Liver (tissue), 9 donors: Measurements from ENCODE around the gene PRDM5. TPM values are rescaled to one million over a fixed set of nuclear protein-coding genes. Genes with fewer than 3 reads are reported as not detected.

Experiments used
- DNase-seq: peaks from one replicate; pipeline ENCODE4 v3.0.0-alpha.2; 2017; ENCODE audit warnings: low spot score
- H3K27ac ChIP-seq, 2 donors: one replicate each; pipeline ENCODE4 v1.7.0; 2013; ENCODE audit warnings: inconsistent platforms in 2 of 2, low read length in 2 of 2, control low read depth in 1 of 2, low read depth in 1 of 2, mild to moderate bottlenecking in 1 of 2
- H3K27me3 ChIP-seq, 4 donors: one replicate each; pipeline versions ENCODE4 v1.6.1 to v1.7.0; 2013; ENCODE audit warnings: low read length in 3 of 4, inconsistent platforms in 1 of 4, mild to moderate bottlenecking in 1 of 4, moderate library complexity in 1 of 4; ENCODE audit not compliant: control insufficient read depth in 4 of 4, insufficient read depth in 4 of 4
- H3K36me3 ChIP-seq, 4 donors: one replicate each; pipeline versions ENCODE4 v1.6.1 to v1.7.0; 2013; ENCODE audit warnings: low read length in 3 of 4, mild to moderate bottlenecking in 3 of 4, low read depth in 1 of 4, moderate library complexity in 1 of 4; ENCODE audit not compliant: control insufficient read depth in 4 of 4, insufficient read depth in 3 of 4
- H3K4me1 ChIP-seq, 4 donors: one replicate each; pipeline versions ENCODE4 v1.6.1 to v1.7.0; 2013; ENCODE audit warnings: low read length in 3 of 4, mild to moderate bottlenecking in 3 of 4, moderate library complexity in 1 of 4; ENCODE audit not compliant: control insufficient read depth in 4 of 4, insufficient read depth in 4 of 4
- H3K4me3 ChIP-seq, 3 donors: one replicate each; pipeline versions ENCODE4 v1.6.1 to v1.7.0; 2013; ENCODE audit warnings: low read length in 3 of 3, control low read depth in 1 of 3, low read depth in 1 of 3, mild to moderate bottlenecking in 1 of 3
- H3K9ac ChIP-seq, 2 donors: one replicate each; pipeline ENCODE4 v1.7.0; 2013; ENCODE audit warnings: low read length in 2 of 2, mild to moderate bottlenecking in 2 of 2, moderate library complexity in 2 of 2, control low read depth in 1 of 2, low read depth in 1 of 2
- H3K9me3 ChIP-seq, 4 donors: one replicate each; pipeline versions ENCODE4 v1.6.1 to v1.7.0; 2013; ENCODE audit warnings: low read length in 3 of 4; ENCODE audit not compliant: control insufficient read depth in 4 of 4
- ATF3 ChIP-seq: IDR thresholded peaks from 2 replicates; pipeline ENCODE4 v1.6.1; 2016; ENCODE audit warnings: antibody characterized with exemption
- CTCF ChIP-seq: fragments of 150-350 bp; IDR thresholded peaks from 2 replicates; pipeline ENCODE4 v1.5.1; 2017; ENCODE audit warnings: improper control_type of control experiment, low read depth, low read length; ENCODE audit not compliant: missing input control
- EGR1 ChIP-seq, 2 donors: IDR thresholded peaks; 2 replicates each; pipeline ENCODE4 v1.6.1; 2016 to 2018; ENCODE audit warnings: antibody characterized with exemption in 2 of 2, low read depth in 2 of 2
- FOXA1 ChIP-seq: IDR thresholded peaks from 2 replicates; pipeline ENCODE4 v1.6.1; 2016; ENCODE audit warnings: antibody characterized with exemption
- FOXA2 ChIP-seq: IDR thresholded peaks from 2 replicates; pipeline ENCODE4 v1.6.1; 2016; ENCODE audit warnings: antibody characterized with exemption
- GABPA ChIP-seq, 2 donors: IDR thresholded peaks in 1 of 2; conservative IDR thresholded peaks in 1 of 2; 2 replicates each; pipeline ENCODE4 v1.6.1; 2016; ENCODE audit warnings: antibody characterized with exemption in 2 of 2, mild to moderate bottlenecking in 1 of 2, moderate library complexity in 1 of 2
- HNF4A ChIP-seq, 2 donors: conservative IDR thresholded peaks; 2 replicates each; pipeline ENCODE4 v1.6.1; 2016; ENCODE audit warnings: antibody characterized with exemption in 2 of 2, mild to moderate bottlenecking in 2 of 2
- HNF4G ChIP-seq: IDR thresholded peaks from 2 replicates; pipeline ENCODE4 v1.6.1; 2016; ENCODE audit warnings: antibody characterized with exemption
- JUND ChIP-seq, 2 donors: IDR thresholded peaks; 2 replicates each; pipeline ENCODE4 v1.6.1; 2016; ENCODE audit warnings: antibody characterized with exemption in 2 of 2
- MAX ChIP-seq: IDR thresholded peaks from 2 replicates; pipeline ENCODE4 v1.6.1; 2016; ENCODE audit warnings: antibody characterized with exemption
- RAD21 ChIP-seq, 2 donors: IDR thresholded peaks; 2 replicates each; pipeline ENCODE4 v1.6.1; 2016; ENCODE audit warnings: antibody characterized with exemption in 2 of 2, mild to moderate bottlenecking in 2 of 2
- REST ChIP-seq: IDR thresholded peaks from 2 replicates; pipeline ENCODE4 v1.6.1; 2016; ENCODE audit warnings: antibody characterized with exemption, mild to moderate bottlenecking
- RXRA ChIP-seq, 2 donors: IDR thresholded peaks; 2 replicates each; pipeline ENCODE4 v1.6.1; 2017 to 2018; ENCODE audit warnings: antibody characterized with exemption in 2 of 2, mild to moderate bottlenecking in 1 of 2
- SP1 ChIP-seq: IDR thresholded peaks from 2 replicates; pipeline ENCODE4 v1.6.1; 2018; ENCODE audit warnings: antibody characterized with exemption, mild to moderate bottlenecking
- TAF1 ChIP-seq: conservative IDR thresholded peaks from 2 replicates; pipeline ENCODE4 v1.6.1; 2016; ENCODE audit warnings: antibody characterized with exemption, mild to moderate bottlenecking
- YY1 ChIP-seq: IDR thresholded peaks from 2 replicates; pipeline ENCODE4 v1.6.1; 2016; ENCODE audit warnings: antibody characterized with exemption, mild to moderate bottlenecking
- WGBS: extraction: QIAGEN DNeasy Blood & Tissue Kit; methylation state at CpG from one replicate; pipeline ENCODE4 v1.1.7; 2013; 5-methylcytosine and 5-hydroxymethylcytosine counted together
- polyA plus RNA-seq, 2 donors: library from polyadenylated mRNA; stranded (reverse) in 1 of 2; unstranded in 1 of 2; fragments of 200-250 nt in 1 of 2; fragments of >200 nt in 1 of 2; fragmentation: Nextera tagmentation in 1 of 2; extraction: Ambion mirVana in 1 of 2; gene quantifications; one replicate each; pipeline versions ENCODE4 v1.2.1 to v1.2.3, GENCODE V29; 2013 to 2015
- total RNA-seq, 2 donors: library from RNA; depleted of rRNA; stranded (reverse); fragments of >200 nt; gene quantifications; one replicate each; pipeline ENCODE4 v1.2.3, GENCODE V29; 2014
- donor health status: healthy.
- donor health status: healthy.
- donor health status: healthy.
- donor health status: healthy.
- donor health status: healthy.

Gene PRDM5
- total and polyA plus RNA-seq, 4 donors, result 0.17 to 4.0 (median 1.1) TPM

GRCh38 chr4:120814886-120815285 is 107.6 kb downstream of the PRDM5 start (continued):
- no peak for TF ChIP-seq CTCF
- no peak for TF ChIP-seq EGR1 (IDR thresholded peaks at IDR 0.05; ENCODE audit: low read depth in 2 of 2)
- no peak for TF ChIP-seq YY1
- TF ChIP-seq GABPA (IDR thresholded peaks at IDR 0.05 in 1 of 2, conservative IDR thresholded peaks at IDR 0.05 in 1 of 2), result no peak
- no peak for TF ChIP-seq RAD21 (IDR thresholded peaks at IDR 0.05)
- TF ChIP-seq RXRA (IDR thresholded peaks at IDR 0.05), result no peak
- TF ChIP-seq TAF1, result no peak
- no peak for TF ChIP-seq FOXA2

GRCh38 chr4:120812216-120812615 is 110.3 kb downstream of the PRDM5 start:
- TF ChIP-seq EGR1 (IDR thresholded peaks at IDR 0.05; ENCODE audit: low read depth in 2 of 2) (no peak), HNF4A (conservative IDR thresholded peaks at IDR 0.05) (no peak), TAF1 (no peak), YY1 (no peak), CTCF (no peak), GABPA (IDR thresholded peaks at IDR 0.05 in 1 of 2, conservative IDR thresholded peaks at IDR 0.05 in 1 of 2) (no peak)

GRCh38 chr4:120809518-120809917 is 113.0 kb downstream of the PRDM5 start:
- Histone ChIP-seq H3K9me3 (peaks cover 0 to 5% (median 2%) of the 10 kb centered on the region in 4 donors), H3K9ac (no peak overlapping the region), H3K27ac (no peak overlapping the region), H3K36me3 (no peaks in the 10 kb centered on the region), H3K4me1 (no peaks in the 10 kb centered on the region), H3K27me3 (no peaks in the 10 kb centered on the region), H3K4me3 (no peak overlapping the region)
- no peak for TF ChIP-seq FOXA2
- TF ChIP-seq ATF3, result no peak
- TF ChIP-seq SP1, result no peak
- no peak for TF ChIP-seq GABPA (IDR thresholded peaks at IDR 0.05 in 1 of 2, conservative IDR thresholded peaks at IDR 0.05 in 1 of 2)
- TF ChIP-seq JUND (IDR thresholded peaks at IDR 0.05), result no peak
- no peak for TF ChIP-seq CTCF
- no peak for TF ChIP-seq RXRA (IDR thresholded peaks at IDR 0.05)
- no peak for TF ChIP-seq YY1
- no peak for TF ChIP-seq MAX
- TF ChIP-seq RAD21 (IDR thresholded peaks at IDR 0.05), result no peak
- TF ChIP-seq REST, result no peak
- TF ChIP-seq TAF1, result no peak
- TF ChIP-seq HNF4G, result no peak
- no peak for TF ChIP-seq EGR1 (IDR thresholded peaks at IDR 0.05; ENCODE audit: low read depth in 2 of 2)
- no peak for TF ChIP-seq HNF4A (conservative IDR thresholded peaks at IDR 0.05)
- no peak for TF ChIP-seq FOXA1
- DNase-seq, result no peak
- 99% methylated on average over 1 of the region's 1 CpG for WGBS

More at GRCh38 chr4:120812216-120812615, 110.3 kb downstream of the PRDM5 start:
- Histone ChIP-seq H3K36me3 (no peaks in the 10 kb centered on the region), H3K27me3 (no peaks in the 10 kb centered on the region), H3K27ac (no peak overlapping the region), H3K4me1 (no peaks in the 10 kb centered on the region), H3K9ac (no peak overlapping the region), H3K9me3 (peaks cover 0 to 5% (median 2%) of the 10 kb centered on the region in 4 donors), H3K4me3 (no peak overlapping the region)
- DNase-seq, result no peak
- WGBS, result 91% methylated on average over 2 of the region's 2 CpGs
